ENCODE data around the gene SRP68. TPM values are rescaled to one million over a fixed set of nuclear protein-coding genes. Genes with fewer than 3 reads are reported as not detected.
"Not testable (repeated sequence)": the region's sequence is repeated elsewhere in the genome, so short reads cannot be mapped to it uniquely, and the experiment has no call there.

The SRP68 gene
- total RNA-seq, 4 donors from 2014 or later, result 25.1 to 117 (median 65.0) TPM

- intact Hi-C loops (cut with DNase I; ENCODE audit: low total_unique reads), result no loop called here
- Histone ChIP-seq H3K27ac (no peak overlapping the region), H3K9me3 (no peaks in the 10 kb centered on the region), H3K36me3 (no peaks in the 10 kb centered on the region), H3K27me3 (no peaks in the 10 kb centered on the region), H3K4me3 (no peak overlapping the region), H3K4me1 (no peaks in the 10 kb centered on the region)
- TF ChIP-seq POLR2A (IDR thresholded peaks at IDR 0.05) (no peak), CTCF (IDR thresholded peaks at IDR 0.05) (no peak)
- DNase-seq, result no peak
These were observed 23.1 kb downstream of the SRP68 start for GRCh38 chr17:76049239-76049638.

- Histone ChIP-seq H3K4me1 (no peaks in the 10 kb centered on the region), H3K9me3 (no peaks in the 10 kb centered on the region), H3K4me3 (no peak overlapping the region), H3K27ac (no peak overlapping the region), H3K27me3 (no peaks in the 10 kb centered on the region), H3K36me3 (no peaks in the 10 kb centered on the region)
- intact Hi-C loops (cut with DNase I; ENCODE audit: low total_unique reads), result no loop called here
- TF ChIP-seq CTCF (IDR thresholded peaks at IDR 0.05) (no peak), POLR2A (IDR thresholded peaks at IDR 0.05) (no peak)
- no peak for DNase-seq
These were observed 23.6 kb downstream of the SRP68 start for GRCh38 chr17:76048711-76049110.

- intact Hi-C loops (cut with DNase I; ENCODE audit: low total_unique reads), result no loop called here
- Histone ChIP-seq H3K4me3 (no peak overlapping the region), H3K27ac (no peak overlapping the region), H3K4me1 (no peaks in the 10 kb centered on the region), H3K27me3 (no peaks in the 10 kb centered on the region), H3K36me3 (no peaks in the 10 kb centered on the region), H3K9me3 (no peaks in the 10 kb centered on the region)
- TF ChIP-seq POLR2A (IDR thresholded peaks at IDR 0.05), result no peak
- TF ChIP-seq CTCF (IDR thresholded peaks at IDR 0.05), result no peak
- no peak for DNase-seq
These were observed 24.2 kb downstream of the SRP68 start for GRCh38 chr17:76048025-76048605.

GRCh38 chr17:76046064-76046463 is 26.3 kb downstream of the SRP68 start:
- no peak for TF ChIP-seq CTCF (IDR thresholded peaks at IDR 0.05)
- TF ChIP-seq POLR2A (IDR thresholded peaks at IDR 0.05), result no peak
- no peaks in the 10 kb centered on the region for H3K36me3 ChIP-seq
- no peak for DNase-seq

GRCh38 chr17:76044475-76045007 is 27.8 kb downstream of the SRP68 start:
- H3K36me3 ChIP-seq; H3K9me3 ChIP-seq; H3K27ac ChIP-seq; H3K27me3 ChIP-seq; DNase-seq; H3K4me1 ChIP-seq; H3K4me3 ChIP-seq; intact Hi-C loops (cut with DNase I; ENCODE audit: low total_unique reads): not testable (repeated sequence)

More at GRCh38 chr17:76046064-76046463, 26.3 kb downstream of the SRP68 start:
- intact Hi-C loops (cut with DNase I; ENCODE audit: low total_unique reads), result no loop called here
- H3K4me3 ChIP-seq, result no peak overlapping the region
- no peaks in the 10 kb centered on the region for H3K27me3 ChIP-seq
- H3K9me3 ChIP-seq, result no peaks in the 10 kb centered on the region
- H3K4me1 ChIP-seq, result no peaks in the 10 kb centered on the region
- no peak overlapping the region for H3K27ac ChIP-seq

GRCh38 chr17:76042868-76043267 is 29.4 kb downstream of the SRP68 start:
- H3K9me3 ChIP-seq; H3K27ac ChIP-seq; H3K4me3 ChIP-seq; DNase-seq; H3K4me1 ChIP-seq; H3K36me3 ChIP-seq; H3K27me3 ChIP-seq; intact Hi-C loops (cut with DNase I; ENCODE audit: low total_unique reads): not testable (repeated sequence)
